ENCODE measurements around the gene CARD19.
A peak's percentile ranks its signal among the peaks of the same experiment; 100 is the strongest.

CARD19 gene

GRCh38 chr9:93096131-93096802 lies at the start of gene CARD19:
Gene CARD19 (plus strand): TSS chr9:93096217. CDS start chr9:93096346, 129 bp downstream.
- DNase-seq: no peak

- no peak for DNase-seq
Observed at GRCh38 chr9:93048566-93049448, 47.2 kb upstream of the CARD19 start.

- DNase-seq: no peak
Observed at GRCh38 chr9:93049491-93049890, 46.5 kb upstream of the CARD19 start.

- DNase-seq: no peak
Observed at GRCh38 chr9:93050231-93050630, 45.8 kb upstream of the CARD19 start.

- no peak for DNase-seq
Observed at GRCh38 chr9:93051680-93052089, 44.3 kb upstream of the CARD19 start.

GRCh38 chr9:93052791-93053540 lies 43.1 kb upstream of the CARD19 start:
- DNase-seq: no peak

GRCh38 chr9:93053781-93054331 lies 42.2 kb upstream of the CARD19 start:
- DNase-seq: no peak

GRCh38 chr9:93054758-93055704 lies 41.0 kb upstream of the CARD19 start:
- DNase-seq: no peak

GRCh38 chr9:93057042-93057702 lies 38.8 kb upstream of the CARD19 start:
- no peak for DNase-seq

- DNase-seq: no peak
Observed at GRCh38 chr9:93057703-93058354, 38.2 kb upstream of the CARD19 start.

GRCh38 chr9:93058355-93059010 lies 37.5 kb upstream of the CARD19 start, which contains the start of gene SUSD3:
Gene SUSD3 (plus strand): TSS chr9:93058701. CDS start chr9:93058743, 42 bp downstream.
- peak; percentile 9 to 19 for DNase-seq

GRCh38 chr9:93059011-93059714 lies 36.9 kb upstream of the CARD19 start:
- peak; percentile 37 to 57 for DNase-seq

GRCh38 chr9:93059715-93060578 lies 36.1 kb upstream of the CARD19 start:
- no peak for DNase-seq

GRCh38 chr9:93060746-93061259 lies 35.2 kb upstream of the CARD19 start:
- DNase-seq: no peak

- DNase-seq: no peak
Observed at GRCh38 chr9:93061260-93061751, 34.7 kb upstream of the CARD19 start.

GRCh38 chr9:93061791-93062763 lies 33.9 kb upstream of the CARD19 start:
- no peak for DNase-seq
